Activated T-cell treated with anti-CD3 and anti-CD28 coated beads for 24 hours (primary cell): ENCODE data around the gene DACH2.

Experiments
- DNase-seq: peaks from one replicate; pipeline ENCODE4 v3.0.0-alpha.2; 2020; ENCODE audit warnings: low read depth

DACH2 gene

GRCh38 chrX:86806786-86807185, 658.5 kb downstream of the DACH2 start:
- no peak for DNase-seq

DNA sequence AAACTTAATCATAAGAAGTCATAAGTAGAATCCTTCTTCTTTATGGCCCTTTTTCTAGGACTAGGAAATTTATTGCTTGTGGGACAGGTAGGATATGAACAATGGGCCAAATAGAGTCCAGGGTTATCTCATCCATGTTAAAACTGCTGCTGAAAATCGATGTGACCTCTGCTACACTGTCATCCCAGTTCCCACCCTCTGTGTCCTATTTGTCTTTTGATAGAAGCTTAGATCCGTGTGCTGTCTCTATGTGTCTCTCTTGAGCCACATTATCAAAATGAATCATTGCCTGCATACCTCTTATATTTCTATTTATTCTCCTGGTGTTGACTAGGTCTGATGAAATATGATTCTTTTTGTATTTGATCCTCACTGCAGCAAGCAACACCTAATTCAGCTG, 661.4 kb downstream of the DACH2 start:
- no peak for DNase-seq

DNA sequence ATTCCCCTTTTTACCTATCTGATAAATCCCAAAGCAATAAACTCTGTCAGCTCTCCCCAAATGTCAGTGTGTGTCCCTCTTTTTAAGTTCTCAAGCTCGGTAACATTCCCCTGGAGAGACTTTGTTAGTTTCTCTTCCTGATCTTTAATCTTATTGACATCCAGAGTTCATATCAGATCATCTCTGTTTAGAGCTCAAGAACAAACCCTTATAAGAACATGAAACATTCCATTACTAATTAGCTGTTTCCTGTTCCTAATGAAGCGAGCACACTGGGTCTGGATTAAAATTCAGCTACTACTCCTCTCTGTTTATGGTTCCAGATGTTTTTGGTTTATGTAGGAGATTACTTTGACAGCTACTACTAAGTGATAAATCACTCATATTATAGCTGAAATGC, 681.5 kb downstream of the DACH2 start:
- DNase-seq = no peak

DNA sequence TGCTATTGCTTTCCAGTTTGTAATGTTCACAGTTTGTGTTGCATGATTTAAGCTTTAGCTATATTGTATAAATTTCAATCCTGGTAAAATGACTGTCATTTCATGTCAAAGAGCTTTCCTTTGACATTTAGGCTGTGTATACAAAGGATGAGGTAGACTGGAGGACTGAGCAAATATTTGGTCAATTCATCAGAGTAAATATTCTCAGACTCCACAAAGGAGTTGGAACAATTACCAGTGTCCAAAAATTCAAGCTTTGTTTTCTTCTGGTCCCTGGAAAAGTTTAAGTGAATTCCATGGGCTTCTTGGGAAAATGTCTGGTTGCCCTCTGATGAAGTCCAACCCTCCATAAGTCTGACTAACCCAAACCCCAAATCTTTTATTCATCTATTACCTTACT, 682.4 kb downstream of the DACH2 start:
- DNase-seq = no peak

- DNase-seq = no peak
Measured at GRCh38 chrX:86845101-86845500, 696.9 kb downstream of the DACH2 start.
